ENCODE measurements around the gene BACH1.

Gene BACH1

GRCh38 chr21:29330797-29331196 is 32.1 kb downstream of the BACH1 start:
- no peak for DNase-seq (ENCODE audit: low spot score)
- TF ChIP-seq, protein P1, sequence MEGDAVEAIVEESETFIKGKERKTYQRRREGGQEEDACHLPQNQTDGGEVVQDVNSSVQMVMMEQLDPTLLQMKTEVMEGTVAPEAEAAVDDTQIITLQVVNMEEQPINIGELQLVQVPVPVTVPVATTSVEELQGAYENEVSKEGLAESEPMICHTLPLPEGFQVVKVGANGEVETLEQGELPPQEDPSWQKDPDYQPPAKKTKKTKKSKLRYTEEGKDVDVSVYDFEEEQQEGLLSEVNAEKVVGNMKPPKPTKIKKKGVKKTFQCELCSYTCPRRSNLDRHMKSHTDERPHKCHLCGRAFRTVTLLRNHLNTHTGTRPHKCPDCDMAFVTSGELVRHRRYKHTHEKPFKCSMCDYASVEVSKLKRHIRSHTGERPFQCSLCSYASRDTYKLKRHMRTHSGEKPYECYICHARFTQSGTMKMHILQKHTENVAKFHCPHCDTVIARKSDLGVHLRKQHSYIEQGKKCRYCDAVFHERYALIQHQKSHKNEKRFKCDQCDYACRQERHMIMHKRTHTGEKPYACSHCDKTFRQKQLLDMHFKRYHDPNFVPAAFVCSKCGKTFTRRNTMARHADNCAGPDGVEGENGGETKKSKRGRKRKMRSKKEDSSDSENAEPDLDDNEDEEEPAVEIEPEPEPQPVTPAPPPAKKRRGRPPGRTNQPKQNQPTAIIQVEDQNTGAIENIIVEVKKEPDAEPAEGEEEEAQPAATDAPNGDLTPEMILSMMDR (conservative IDR thresholded peaks at IDR 0.05; ENCODE audit: low read depth): no peak
- H3K27ac ChIP-seq: no peak overlapping the region
- CTCF ChIA-PET: no interaction called here
- POLR2A ChIA-PET (ENCODE audit: low non-redundant PET): no interaction called here

DNA sequence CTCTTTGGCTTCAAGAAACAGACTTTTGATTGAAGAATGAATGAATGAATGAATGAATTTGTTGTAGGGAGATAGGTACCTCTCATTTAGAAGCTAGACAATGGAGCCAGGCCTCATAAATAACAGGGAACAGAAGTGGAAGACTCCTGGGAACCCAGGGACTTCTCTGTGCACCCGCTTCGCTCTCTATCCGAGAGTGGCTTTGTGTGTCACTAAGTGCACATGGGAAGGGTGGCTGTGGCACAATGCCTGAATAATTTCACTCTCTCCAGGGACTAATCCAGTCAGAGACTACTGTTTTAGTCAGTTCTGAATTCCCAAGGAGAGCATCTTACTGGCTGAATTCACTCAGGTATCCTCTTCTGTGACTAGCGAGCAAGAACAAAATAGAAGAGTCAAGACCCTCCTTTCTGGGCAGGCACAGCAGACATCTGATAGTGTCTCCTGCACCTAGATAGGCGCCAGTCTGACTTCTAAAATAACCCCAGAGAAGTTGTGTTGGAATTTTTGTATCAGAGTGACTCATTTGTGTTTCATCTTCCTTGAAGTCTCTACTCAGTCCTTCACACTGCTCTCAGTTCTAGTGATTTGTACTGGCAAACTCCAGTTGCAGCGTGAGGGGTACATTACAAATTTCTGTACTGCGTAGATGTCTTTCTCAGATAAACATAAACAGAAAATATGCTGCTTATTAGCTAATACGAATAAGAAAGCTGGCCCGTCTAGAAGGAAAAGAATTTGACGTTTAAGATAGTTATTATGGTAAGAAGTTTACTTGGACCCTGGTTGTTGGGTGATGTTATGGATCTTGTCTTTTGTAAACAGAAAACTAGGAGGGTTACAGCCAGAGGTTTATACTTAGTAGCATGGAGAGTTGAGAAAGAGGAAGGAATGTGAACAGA is 34.0 kb downstream of the BACH1 start:
- DNase-seq (ENCODE audit: low spot score): no peak
- POLR2A ChIA-PET (ENCODE audit: low non-redundant PET): no interaction called here
- H3K27ac ChIP-seq: no peak overlapping the region; the same call in 1 of the 2 replicates
- CTCF ChIA-PET: no interaction called here
- TF ChIP-seq, protein P1 (conservative IDR thresholded peaks at IDR 0.05; ENCODE audit: low read depth): no peak

DNA sequence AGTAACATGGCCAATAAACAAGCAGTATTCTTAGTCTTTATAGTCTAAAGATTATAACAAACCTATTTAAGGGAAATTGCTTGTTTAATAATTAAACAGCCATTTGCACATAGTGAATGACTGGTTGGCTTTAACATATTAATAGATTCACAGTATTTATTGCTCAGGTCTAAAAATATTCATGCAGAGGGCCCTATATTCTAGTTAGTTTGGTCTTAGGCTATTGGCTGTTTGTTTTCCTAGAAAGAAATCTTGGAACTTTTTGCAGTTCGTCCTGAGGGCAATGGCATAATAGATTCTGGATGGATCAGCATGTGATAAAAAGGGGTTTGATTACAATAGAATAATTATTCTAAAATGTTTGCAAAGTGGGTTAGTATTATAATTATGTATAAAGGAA is 34.7 kb downstream of the BACH1 start:
- POLR2A ChIA-PET (ENCODE audit: low non-redundant PET): no interaction called here
- H3K27ac ChIP-seq: no peak overlapping the region
- no peak for DNase-seq (ENCODE audit: low spot score)
- TF ChIP-seq, protein P1 (conservative IDR thresholded peaks at IDR 0.05; ENCODE audit: low read depth): no peak
- CTCF ChIA-PET: no interaction called here

- TF ChIP-seq, protein P1 (conservative IDR thresholded peaks at IDR 0.05; ENCODE audit: low read depth): no peak
- POLR2A ChIA-PET (ENCODE audit: low non-redundant PET): no interaction called here
- peak overlapping the region; percentile 63 for H3K27ac ChIP-seq
- DNase-seq (ENCODE audit: low spot score): no peak
- CTCF ChIA-PET: interaction anchor here (0.6 kb wide), 1 partner anchor 118 kb away, joined by 3 read pairs; no protein-coding TSS in a partner anchor
These were observed 36.2 kb downstream of the BACH1 start for GRCh38 chr21:29334717-29335428.

- no peak overlapping the region for H3K27ac ChIP-seq
- CTCF ChIA-PET: no interaction called here
These were observed 37.0 kb downstream of the BACH1 start for GRCh38 chr21:29335720-29336119.

GRCh38 chr21:29338256-29338655 is 39.5 kb downstream of the BACH1 start:
- peak overlapping the region; percentile 46 for H3K27ac ChIP-seq
- no peak for DNase-seq (ENCODE audit: low spot score)
- ChIA-PET CTCF (no interaction called here), POLR2A (ENCODE audit: low non-redundant PET) (no interaction called here)
- TF ChIP-seq, protein P1 (conservative IDR thresholded peaks at IDR 0.05; ENCODE audit: low read depth): no peak

More at GRCh38 chr21:29335720-29336119, 37.0 kb downstream of the BACH1 start:
- POLR2A ChIA-PET (ENCODE audit: low non-redundant PET): no interaction called here
- peak; percentile 16 for DNase-seq (ENCODE audit: low spot score)
- TF ChIP-seq, protein P1 (conservative IDR thresholded peaks at IDR 0.05; ENCODE audit: low read depth): peak; percentile 22; the same call in 1 of the 2 replicates

Measured in RWPE1 (cell line).